Measurements from ENCODE around the gene VWA3A. TPM values are rescaled to one million over a fixed set of nuclear protein-coding genes. Genes with fewer than 3 reads are reported as not detected.

Gene VWA3A
- total RNA-seq, 2 experiments from 2014 or later: 0.27 to 0.47 TPM

DNA sequence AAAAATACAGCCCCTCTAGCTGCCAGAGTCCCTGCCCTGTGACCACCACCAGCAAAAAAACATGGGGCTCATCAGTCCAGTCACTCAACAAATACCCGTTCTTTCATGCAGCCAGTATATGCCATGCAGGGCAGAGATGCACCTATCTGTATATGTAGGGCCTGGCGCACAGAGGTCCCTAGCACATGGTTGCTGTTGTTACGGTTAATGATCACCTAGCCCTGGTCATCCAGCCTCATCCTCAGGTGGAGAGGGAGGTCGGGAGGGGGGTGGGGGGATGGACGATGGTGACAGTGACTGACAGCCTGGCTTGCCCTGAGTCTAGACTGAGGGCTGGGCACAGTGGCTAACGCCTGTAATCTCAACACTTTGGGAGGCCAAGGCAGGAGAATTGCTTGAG, 71.5 kb downstream of the VWA3A start:
- Histone ChIP-seq H3K4me1 (ENCODE audit: insufficient read depth, low read length) (peaks cover 8% of the 10 kb centered on the region), H3K9me3 (ENCODE audit: control insufficient read depth in 1 of 2, insufficient read depth in 1 of 2, low read length in 2 of 2) (no peaks in the 10 kb centered on the region), H3K4me3 (ENCODE audit: low read length) (no peak overlapping the region), H3K27me3 (ENCODE audit: control insufficient read depth in 1 of 2, insufficient read depth in 2 of 2, low read length in 2 of 2) (peaks cover 4 to 5% of the 10 kb centered on the region in 2 experiments), H3K27ac (ENCODE audit: low read depth in 1 of 2, low read length in 2 of 2) (no peak overlapping the region), H3K36me3 (ENCODE audit: insufficient read depth, low read length) (no peaks in the 10 kb centered on the region)
- Mint-ChIP-seq H3K27me3 (peaks cover 26% of the 10 kb centered on the region), H3K9me3 (no peaks in the 10 kb centered on the region), H3K27ac (no peak overlapping the region), H3K4me1 (ENCODE audit: low read depth) (peaks cover 5% of the 10 kb centered on the region), H3K36me3 (ENCODE audit: low read depth) (no peaks in the 10 kb centered on the region), H3K4me3 (no peak overlapping the region)
- intact Hi-C loops (cut with DNase I, micrococcal nuclease): no loop called here
- TF ChIP-seq, protein P1, sequence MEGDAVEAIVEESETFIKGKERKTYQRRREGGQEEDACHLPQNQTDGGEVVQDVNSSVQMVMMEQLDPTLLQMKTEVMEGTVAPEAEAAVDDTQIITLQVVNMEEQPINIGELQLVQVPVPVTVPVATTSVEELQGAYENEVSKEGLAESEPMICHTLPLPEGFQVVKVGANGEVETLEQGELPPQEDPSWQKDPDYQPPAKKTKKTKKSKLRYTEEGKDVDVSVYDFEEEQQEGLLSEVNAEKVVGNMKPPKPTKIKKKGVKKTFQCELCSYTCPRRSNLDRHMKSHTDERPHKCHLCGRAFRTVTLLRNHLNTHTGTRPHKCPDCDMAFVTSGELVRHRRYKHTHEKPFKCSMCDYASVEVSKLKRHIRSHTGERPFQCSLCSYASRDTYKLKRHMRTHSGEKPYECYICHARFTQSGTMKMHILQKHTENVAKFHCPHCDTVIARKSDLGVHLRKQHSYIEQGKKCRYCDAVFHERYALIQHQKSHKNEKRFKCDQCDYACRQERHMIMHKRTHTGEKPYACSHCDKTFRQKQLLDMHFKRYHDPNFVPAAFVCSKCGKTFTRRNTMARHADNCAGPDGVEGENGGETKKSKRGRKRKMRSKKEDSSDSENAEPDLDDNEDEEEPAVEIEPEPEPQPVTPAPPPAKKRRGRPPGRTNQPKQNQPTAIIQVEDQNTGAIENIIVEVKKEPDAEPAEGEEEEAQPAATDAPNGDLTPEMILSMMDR (IDR thresholded peaks at IDR 0.05): no peak
- ChIA-PET CTCF (no interaction called here), POLR2A (no interaction called here)
- ATAC-seq (ENCODE audit: poor library complexity): no peak
- DNase-seq: no peak

DNA sequence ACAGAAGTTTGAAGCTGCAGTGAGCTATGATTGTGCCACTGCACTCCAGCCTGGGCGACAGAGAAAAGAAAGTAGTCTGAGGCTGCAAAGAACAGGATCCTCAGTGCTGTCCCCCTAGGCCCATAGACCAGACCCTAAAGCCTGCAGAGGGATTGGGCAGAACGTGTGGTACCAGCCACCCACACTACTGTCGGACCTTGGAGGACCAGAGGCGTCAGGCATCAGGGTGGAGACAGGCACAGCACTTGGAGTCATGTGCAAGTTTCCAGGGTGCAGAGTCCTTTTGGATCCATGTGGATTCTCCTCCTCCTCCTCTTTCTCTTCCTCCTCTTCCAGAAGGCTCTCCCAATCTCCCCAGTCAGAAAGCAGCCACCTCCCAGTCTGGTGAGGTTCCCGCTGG, 72.1 kb downstream of the VWA3A start:
- ChIA-PET CTCF (no interaction called here), POLR2A (no interaction called here)
- H3K27me3 Mint-ChIP-seq: peaks cover 22% of the 10 kb centered on the region
- H3K9me3 Mint-ChIP-seq: no peaks in the 10 kb centered on the region
- no peak overlapping the region for H3K27ac Mint-ChIP-seq
- H3K27me3 ChIP-seq (ENCODE audit: control insufficient read depth in 1 of 2, insufficient read depth in 2 of 2, low read length in 2 of 2): peaks cover 4 to 5% of the 10 kb centered on the region in 2 experiments
- no peak overlapping the region for H3K4me3 ChIP-seq (ENCODE audit: low read length)
- H3K27ac ChIP-seq (ENCODE audit: low read depth in 1 of 2, low read length in 2 of 2): no peak overlapping the region
- H3K36me3 Mint-ChIP-seq (ENCODE audit: low read depth): no peaks in the 10 kb centered on the region
- no peaks in the 10 kb centered on the region for H3K9me3 ChIP-seq (ENCODE audit: control insufficient read depth in 1 of 2, insufficient read depth in 1 of 2, low read length in 2 of 2)
- H3K36me3 ChIP-seq (ENCODE audit: insufficient read depth, low read length): no peaks in the 10 kb centered on the region
- no peak overlapping the region for H3K4me3 Mint-ChIP-seq
- peaks cover 5% of the 10 kb centered on the region for H3K4me1 Mint-ChIP-seq (ENCODE audit: low read depth)
- peaks cover 8% of the 10 kb centered on the region for H3K4me1 ChIP-seq (ENCODE audit: insufficient read depth, low read length)
- TF ChIP-seq, protein P1 (IDR thresholded peaks at IDR 0.05): no peak
- intact Hi-C loops (cut with DNase I, micrococcal nuclease): no loop called here
- ATAC-seq (ENCODE audit: poor library complexity) (no peak), DNase-seq (no peak)

DNA sequence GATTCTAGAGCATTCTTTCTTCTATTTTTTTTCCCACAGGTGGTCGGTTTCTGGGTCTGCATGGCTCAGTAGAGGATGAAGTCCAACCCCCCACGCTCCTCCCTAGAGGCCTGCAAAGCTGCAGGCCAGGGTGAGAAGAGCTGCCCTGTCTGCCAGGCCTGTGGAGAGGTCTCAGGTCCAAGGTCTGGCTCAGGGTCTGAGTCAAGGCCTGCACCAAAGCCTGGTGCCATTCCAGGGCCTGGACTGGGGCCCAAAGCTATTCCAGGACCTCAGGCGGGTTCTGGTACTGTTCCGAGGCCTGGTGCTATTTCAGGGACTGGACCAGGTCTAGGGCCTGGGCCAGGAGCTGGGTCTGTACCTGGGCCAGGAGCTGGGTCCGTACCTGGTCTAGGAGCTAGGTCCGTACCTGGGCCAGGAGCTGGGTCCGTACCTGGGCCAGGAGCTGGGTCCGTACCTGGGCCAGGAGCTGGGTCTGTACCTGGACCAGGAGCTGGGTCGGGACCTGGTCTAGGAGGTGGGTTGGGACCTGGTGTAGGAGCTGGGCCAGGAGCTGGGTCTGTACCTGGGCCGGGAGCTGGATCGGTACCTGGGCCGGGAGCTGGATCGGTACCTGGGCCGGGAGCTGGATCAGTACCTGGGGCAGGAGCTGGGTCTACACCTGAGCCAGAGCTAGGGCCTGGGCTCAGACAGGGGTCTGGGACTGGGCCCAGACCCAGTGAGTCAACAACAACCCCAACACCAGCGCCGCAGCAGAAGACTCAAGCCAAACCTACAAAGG, 73.4 kb downstream of the VWA3A start:
- H3K36me3 ChIP-seq (ENCODE audit: insufficient read depth, low read length): no peaks in the 10 kb centered on the region
- H3K9me3 ChIP-seq (ENCODE audit: control insufficient read depth in 1 of 2, insufficient read depth in 1 of 2, low read length in 2 of 2): no peaks in the 10 kb centered on the region
- H3K36me3 Mint-ChIP-seq (ENCODE audit: low read depth): no peaks in the 10 kb centered on the region
- H3K4me3 ChIP-seq (ENCODE audit: low read length): no peak overlapping the region
- H3K27me3 ChIP-seq (ENCODE audit: control insufficient read depth in 1 of 2, insufficient read depth in 2 of 2, low read length in 2 of 2): peaks cover 4 to 5% of the 10 kb centered on the region in 2 experiments
- H3K4me3 Mint-ChIP-seq: no peak overlapping the region
- intact Hi-C loops (cut with DNase I, micrococcal nuclease): no loop called here
- no peak overlapping the region for H3K27ac ChIP-seq (ENCODE audit: low read depth in 1 of 2, low read length in 2 of 2)
- H3K27me3 Mint-ChIP-seq: peaks cover 12% of the 10 kb centered on the region
- ATAC-seq (ENCODE audit: poor library complexity): no peak
- peaks cover 8% of the 10 kb centered on the region for H3K4me1 ChIP-seq (ENCODE audit: insufficient read depth, low read length)
- H3K9me3 Mint-ChIP-seq: no peaks in the 10 kb centered on the region
- CTCF ChIA-PET: no interaction called here
- POLR2A ChIA-PET: no interaction called here
- DNase-seq: no peak
- TF ChIP-seq, protein P1 (IDR thresholded peaks at IDR 0.05): no peak
- peaks cover 5% of the 10 kb centered on the region for H3K4me1 Mint-ChIP-seq (ENCODE audit: low read depth)
- H3K27ac Mint-ChIP-seq: no peak overlapping the region

All from CD4-positive, alpha-beta T cell (primary cell).